Spleen (tissue), 7 donors: ENCODE data around the gene MED13L.

Experiments used
- POLR2A ChIP-seq, 3 donors: fragments of 450-650 bp; IDR thresholded peaks; one replicate each; pipeline ENCODE4 v1.5.1; 2017; ENCODE audit warnings: antibody characterized with exemption in 3 of 3, mild to moderate bottlenecking in 1 of 3
- POLR2AphosphoS5 ChIP-seq, 3 donors: sonication (generic); formaldehyde crosslinking; IDR thresholded peaks; one replicate each; pipeline ENCODE4 v1.5.1; 2017; ENCODE audit warnings: antibody characterized with exemption in 3 of 3
- TF ChIP-seq, protein P1 (sequence below), 11 experiments: fragments of 200-600 bp in 7 of 11; fragments of 450-650 bp in 4 of 11; sonication (generic) in 4 of 11; IDR thresholded peaks in 8 of 11; conservative IDR thresholded peaks in 3 of 11; 1 replicate in 7 of 11; 2 replicates in 4 of 11; pipeline versions ENCODE4 v1.4.0 to v1.8.0; 2016 to 2021; ENCODE audit warnings: antibody characterized with exemption in 11 of 11, inconsistent platforms in 4 of 11, mild to moderate bottlenecking in 1 of 11
- donor health status: DM: no; HTN: no; CAD: no; lungs with moderate emphysema.
- donor health status: DM: no; HTN: no; CAD: no.
- donor health status: DM: no; HTN: no; CAD: no.

DNA sequence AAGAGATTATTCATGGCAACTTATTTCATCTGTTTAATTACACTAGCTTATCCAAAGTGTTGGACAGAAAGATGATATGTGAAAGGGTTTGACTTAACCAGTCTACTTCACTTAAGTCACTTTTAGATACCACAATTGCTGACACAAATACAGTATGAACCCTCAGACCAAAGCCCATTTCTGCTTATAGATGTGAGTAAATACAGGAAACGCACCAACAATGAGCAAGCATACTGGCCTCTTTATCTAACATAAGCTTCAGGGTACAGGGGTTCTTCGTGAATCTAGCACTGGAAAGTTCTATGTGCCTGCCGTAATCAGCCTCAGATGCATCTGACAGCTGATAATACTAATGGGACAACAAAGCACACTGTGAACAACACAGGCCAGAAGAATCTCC, 209.6 kb downstream of the MED13L start:
- TF ChIP-seq POLR2AphosphoS5 (IDR thresholded peaks at IDR 0.05) (no peak), POLR2A (IDR thresholded peaks at IDR 0.05) (no peak)
- TF ChIP-seq, protein P1, sequence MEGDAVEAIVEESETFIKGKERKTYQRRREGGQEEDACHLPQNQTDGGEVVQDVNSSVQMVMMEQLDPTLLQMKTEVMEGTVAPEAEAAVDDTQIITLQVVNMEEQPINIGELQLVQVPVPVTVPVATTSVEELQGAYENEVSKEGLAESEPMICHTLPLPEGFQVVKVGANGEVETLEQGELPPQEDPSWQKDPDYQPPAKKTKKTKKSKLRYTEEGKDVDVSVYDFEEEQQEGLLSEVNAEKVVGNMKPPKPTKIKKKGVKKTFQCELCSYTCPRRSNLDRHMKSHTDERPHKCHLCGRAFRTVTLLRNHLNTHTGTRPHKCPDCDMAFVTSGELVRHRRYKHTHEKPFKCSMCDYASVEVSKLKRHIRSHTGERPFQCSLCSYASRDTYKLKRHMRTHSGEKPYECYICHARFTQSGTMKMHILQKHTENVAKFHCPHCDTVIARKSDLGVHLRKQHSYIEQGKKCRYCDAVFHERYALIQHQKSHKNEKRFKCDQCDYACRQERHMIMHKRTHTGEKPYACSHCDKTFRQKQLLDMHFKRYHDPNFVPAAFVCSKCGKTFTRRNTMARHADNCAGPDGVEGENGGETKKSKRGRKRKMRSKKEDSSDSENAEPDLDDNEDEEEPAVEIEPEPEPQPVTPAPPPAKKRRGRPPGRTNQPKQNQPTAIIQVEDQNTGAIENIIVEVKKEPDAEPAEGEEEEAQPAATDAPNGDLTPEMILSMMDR (IDR thresholded peaks at IDR 0.05 in 8 of 11, conservative IDR thresholded peaks at IDR 0.05 in 3 of 11): no peak
